H1 (cell line): ENCODE measurements around the gene TSPAN8. TPM values are rescaled to one million over a fixed set of nuclear protein-coding genes. Genes with fewer than 3 reads are reported as not detected.

Experiments used
- CTCF ChIA-PET: fragments of 300-600 bp; sonication (Branson Sonifier 250); formaldehyde crosslinking; loops from one replicate; lab custom pipeline; 2021; ENCODE audit not compliant: partially characterized antibody; lab: Charles Lee
- POLR2A ChIA-PET: fragments of 300-600 bp; sonication (Branson Sonifier 250); formaldehyde crosslinking; loops from one replicate; lab custom pipeline; 2021; ENCODE audit warnings: inconsistent platforms; ENCODE audit not compliant: partially characterized antibody; lab: Charles Lee
- DNase-seq, 2 experiments: peaks; one replicate each; pipeline versions ENCODE4 v3.0.0 to v3.0.0-alpha.2; 2010 to 2022; ENCODE audit warnings: low spot score in 2 of 2, low read depth in 1 of 2, mixed read lengths in 1 of 2
- FAIRE-seq: peaks from 2 replicates; lab custom pipeline; 2011; peaks lifted over from hg19 to GRCh38; lab: Jason Lieb, UNC
- H2AFZ ChIP-seq: 2 replicates; pipeline ENCODE4 v1.8.1; 2012; ENCODE audit warnings: low read length, inconsistent platforms
- H2AK5ac ChIP-seq: 2 replicates; pipeline ENCODE4 v1.6.1; 2013; ENCODE audit warnings: low read depth, low read length
- H2BK120ac ChIP-seq: replicated peaks from 2 replicates; pipeline ENCODE3; 2013; ENCODE audit warnings: low read depth, low read length, inconsistent platforms
- H2BK12ac ChIP-seq: 2 replicates; pipeline ENCODE4 v1.6.1; 2013; ENCODE audit warnings: low read depth, low read length
- H2BK15ac ChIP-seq: 2 replicates; pipeline ENCODE4 v1.6.1; 2013; ENCODE audit warnings: low read length
- H2BK20ac ChIP-seq: 2 replicates; pipeline ENCODE4 v1.6.1; 2013; ENCODE audit warnings: low read length
- H2BK5ac ChIP-seq: 2 replicates; pipeline ENCODE4 v1.6.1; 2013; ENCODE audit warnings: low read depth, low read length
- H3K14ac ChIP-seq: 2 replicates; pipeline ENCODE4 v1.6.1; 2013; ENCODE audit warnings: inconsistent platforms; ENCODE audit not compliant: insufficient read length
- H3K18ac ChIP-seq: 2 replicates; pipeline ENCODE4 v1.6.1; 2013; ENCODE audit warnings: low read length; ENCODE audit errors: extremely low read depth
- H3K23ac ChIP-seq: 2 replicates; pipeline ENCODE4 v1.6.1; 2013; ENCODE audit warnings: inconsistent platforms; ENCODE audit not compliant: insufficient read length
- H3K23me2 ChIP-seq: 2 replicates; pipeline ENCODE4 v1.6.1; 2013; ENCODE audit warnings: low read depth, low read length
- H3K27ac ChIP-seq: 2 replicates; pipeline ENCODE4 v1.6.1; 2011; ENCODE audit warnings: low read depth, low read length, inconsistent platforms
- H3K27me3 ChIP-seq, 4 experiments: replicated peaks in 1 of 4; 1 replicate in 1 of 4; 2 replicates in 3 of 4; pipeline versions ENCODE4 v1.6.1 to v1.8.1; 2011 to 2013; ENCODE audit warnings: low read length in 3 of 4, mild to moderate bottlenecking in 3 of 4, inconsistent platforms in 2 of 4, mixed read lengths in 2 of 4, moderate library complexity in 1 of 4; ENCODE audit not compliant: control insufficient read depth in 3 of 4, insufficient read depth in 3 of 4; ENCODE audit errors: extremely low read depth in 1 of 4
- H3K36me3 ChIP-seq, 4 experiments: 2 replicates each; pipeline versions ENCODE4 v1.6.1 to v1.8.1; 2011 to 2013; ENCODE audit warnings: mild to moderate bottlenecking in 4 of 4, low read length in 3 of 4, moderate library complexity in 2 of 4, control low read depth in 1 of 4, inconsistent platforms in 1 of 4; ENCODE audit not compliant: insufficient read depth in 4 of 4, control insufficient read depth in 2 of 4
- H3K4ac ChIP-seq: replicated peaks from 2 replicates; pipeline ENCODE3; 2013; ENCODE audit warnings: low read length, low read depth, mixed read lengths, inconsistent platforms; ENCODE audit not compliant: insufficient read length
- H3K4me1 ChIP-seq, 4 experiments: replicated peaks in 1 of 4; 1 replicate in 1 of 4; 2 replicates in 3 of 4; pipeline versions ENCODE4 v1.6.1 to v1.8.1; 2011 to 2013; ENCODE audit warnings: low read length in 3 of 4, inconsistent platforms in 2 of 4, mixed read lengths in 1 of 4; ENCODE audit not compliant: insufficient read depth in 4 of 4, control insufficient read depth in 3 of 4
- H3K4me2 ChIP-seq, 2 experiments: 2 replicates each; pipeline versions ENCODE4 v1.6.1 to v1.8.1; 2011 to 2013; ENCODE audit warnings: low read depth in 2 of 2, low read length in 2 of 2, control low read depth in 1 of 2, inconsistent platforms in 1 of 2, mild to moderate bottlenecking in 1 of 2; ENCODE audit not compliant: insufficient read depth in 1 of 2
- H3K4me3 ChIP-seq, 4 experiments: fragments of 200-600, 300-600 bp in 1 of 4; sonication (generic), shearing (Covaris generic), sonication (Bioruptor Twin) in 1 of 4; 2 replicates each; pipeline versions ENCODE4 v1.5.1 to v1.8.1; 2011 to 2016; ENCODE audit warnings: low read length in 4 of 4, low read depth in 3 of 4, control low read depth in 2 of 4, inconsistent platforms in 2 of 4, mild to moderate bottlenecking in 2 of 4, mixed read lengths in 1 of 4, moderate library complexity in 1 of 4; ENCODE audit not compliant: insufficient read depth in 2 of 4; ENCODE audit errors: extremely low read depth in 1 of 4
- H3K56ac ChIP-seq: replicated peaks from 2 replicates; pipeline ENCODE3; 2013; ENCODE audit warnings: low read depth, mild to moderate bottlenecking, mixed read lengths, low read length, inconsistent platforms; ENCODE audit not compliant: insufficient read length
- H3K79me1 ChIP-seq: 2 replicates; pipeline ENCODE4 v1.6.1; 2013; ENCODE audit warnings: low read depth, low read length, control low read depth
- H3K79me2 ChIP-seq, 2 experiments: 2 replicates each; pipeline versions ENCODE4 v1.6.1 to v1.8.1; 2012 to 2013; ENCODE audit warnings: low read length in 2 of 2, mild to moderate bottlenecking in 2 of 2, inconsistent platforms in 1 of 2; ENCODE audit not compliant: insufficient read depth in 2 of 2, control insufficient read depth in 1 of 2
- H3K9ac ChIP-seq, 4 experiments: replicated peaks in 1 of 4; 1 replicate in 1 of 4; 2 replicates in 3 of 4; pipeline versions ENCODE4 v1.6.1 to v1.8.1; 2011 to 2013; ENCODE audit warnings: low read depth in 3 of 4, low read length in 3 of 4, control low read depth in 2 of 4, mild to moderate bottlenecking in 2 of 4, moderate library complexity in 2 of 4, inconsistent platforms in 1 of 4; ENCODE audit errors: extremely low read depth in 1 of 4
- H3K9me3 ChIP-seq, 2 experiments: 2 replicates each; pipeline versions ENCODE4 v1.6.1 to v1.8.1; 2012 to 2013; ENCODE audit warnings: mild to moderate bottlenecking in 2 of 2, moderate library complexity in 2 of 2, control low read depth in 1 of 2, inconsistent platforms in 1 of 2, low read depth in 1 of 2, low read length in 1 of 2, mixed read lengths in 1 of 2; ENCODE audit not compliant: insufficient read depth in 2 of 2
- H4K20me1 ChIP-seq, 2 experiments: replicated peaks in 1 of 2; 2 replicates each; pipeline versions ENCODE3 to v1.8.1; 2011 to 2013; ENCODE audit warnings: inconsistent platforms in 2 of 2, low read length in 2 of 2, mild to moderate bottlenecking in 1 of 2; ENCODE audit not compliant: insufficient read depth in 2 of 2, control insufficient read depth in 1 of 2
- H4K5ac ChIP-seq: 2 replicates; pipeline ENCODE4 v1.6.1; 2013; ENCODE audit warnings: low read length, low read depth, mixed read lengths, inconsistent platforms; ENCODE audit not compliant: insufficient read length
- H4K8ac ChIP-seq: 2 replicates; pipeline ENCODE4 v1.8.0; 2013; ENCODE audit warnings: mild to moderate bottlenecking, moderate library complexity, low read length, inconsistent platforms; ENCODE audit not compliant: insufficient read depth; ENCODE audit errors: extremely low read depth
- H4K91ac ChIP-seq: replicated peaks from 2 replicates; pipeline ENCODE3; 2013; ENCODE audit warnings: low read length, mixed read lengths, inconsistent platforms; ENCODE audit not compliant: insufficient read length
- ATF3 ChIP-seq: IDR thresholded peaks from 2 replicates; pipeline ENCODE4 v1.6.1; 2011; ENCODE audit warnings: low read depth, mild to moderate bottlenecking, low read length; ENCODE audit not compliant: insufficient read depth
- BACH1 ChIP-seq: IDR thresholded peaks from 2 replicates; pipeline ENCODE4 v1.6.1; 2012; ENCODE audit warnings: low read length, improper control_type of control experiment
- BCL11A ChIP-seq, 2 experiments: IDR thresholded peaks; one replicate each; pipeline ENCODE4 v1.6.1; 2011; ENCODE audit warnings: low read depth in 2 of 2, low read length in 2 of 2, mild to moderate bottlenecking in 2 of 2
- CTBP2 ChIP-seq: IDR thresholded peaks from 2 replicates; pipeline ENCODE4 v1.7.0; 2011; ENCODE audit warnings: borderline replicate concordance, mild to moderate bottlenecking, moderate library complexity, mixed read lengths, low read length; ENCODE audit not compliant: insufficient read depth, insufficient read length
- EGR1 ChIP-seq: IDR thresholded peaks from 2 replicates; pipeline ENCODE4 v1.6.1; 2011; ENCODE audit warnings: low read depth, low read length, borderline replicate concordance
- MAFK ChIP-seq: IDR thresholded peaks from 2 replicates; pipeline ENCODE4 v1.6.1; 2012; ENCODE audit warnings: low read depth, mild to moderate bottlenecking, improper control_type of control experiment, low read length
- NANOG ChIP-seq: IDR thresholded peaks from 2 replicates; pipeline ENCODE4 v1.6.1; 2011; ENCODE audit warnings: low read length, low read depth, mild to moderate bottlenecking, inconsistent platforms; ENCODE audit not compliant: insufficient read depth, poor library complexity, severe bottlenecking
- POU5F1 ChIP-seq: IDR thresholded peaks from 2 replicates; pipeline ENCODE4 v1.6.1; 2011; ENCODE audit warnings: low read depth, mild to moderate bottlenecking, low read length, moderate library complexity
- RAD21 ChIP-seq, 2 experiments: IDR thresholded peaks in 1 of 2; conservative IDR thresholded peaks in 1 of 2; 2 replicates each; pipeline ENCODE4 v1.6.1; 2011; ENCODE audit warnings: low read depth in 2 of 2, low read length in 2 of 2, improper control_type of control experiment in 1 of 2, inconsistent platforms in 1 of 2, mild to moderate bottlenecking in 1 of 2, moderate library complexity in 1 of 2
- SIN3A ChIP-seq, 2 experiments: IDR thresholded peaks in 1 of 2; conservative IDR thresholded peaks in 1 of 2; 2 replicates each; pipeline ENCODE4 v1.6.1; 2011 to 2012; ENCODE audit warnings: low read length in 2 of 2, improper control_type of control experiment in 1 of 2, low read depth in 1 of 2, mild to moderate bottlenecking in 1 of 2
- SP2 ChIP-seq: IDR thresholded peaks from 2 replicates; pipeline ENCODE4 v1.6.1; 2012; ENCODE audit warnings: mild to moderate bottlenecking, low read length, inconsistent platforms
- SP4 ChIP-seq: IDR thresholded peaks from 2 replicates; pipeline ENCODE4 v1.6.1; 2012; ENCODE audit warnings: low read length, inconsistent platforms
- TCF12 ChIP-seq: IDR thresholded peaks from 2 replicates; pipeline ENCODE4 v1.6.1; 2011; ENCODE audit warnings: low read depth, mild to moderate bottlenecking, low read length
- ZNF274 ChIP-seq: IDR thresholded peaks from 2 replicates; pipeline ENCODE4 v1.7.0; 2012; ENCODE audit warnings: low read length, borderline replicate concordance; ENCODE audit errors: extremely low read depth
- WGBS, 2 experiments: shearing (Covaris generic) in 1 of 2; methylation state at CpG; one replicate each; pipeline versions ENCODE4 v1.1.6 to v1.1.7; 2013 to 2015; ENCODE audit warnings: low lambda C conversion rate in 2 of 2, mixed read lengths in 2 of 2, inconsistent platforms in 1 of 2, low coverage in 1 of 2, missing lambda C conversion rate in 1 of 2; ENCODE audit not compliant: insufficient replicate concordance in 2 of 2, insufficient coverage in 1 of 2, insufficient read length in 1 of 2; ENCODE audit errors: extremely low coverage in 1 of 2, missing lambda C conversion rate in 1 of 2; 5-methylcytosine and 5-hydroxymethylcytosine counted together
- polyA plus RNA-seq, 7 experiments: library from polyadenylated mRNA; depleted of rRNA in 3 of 7; stranded (reverse) in 5 of 7; unstranded in 2 of 7; fragments of >200 nt in 5 of 7; fragments of 200-250 nt in 2 of 7; gene quantifications; 1 replicate in 5 of 7; 2 replicates in 1 of 7; 4 replicates in 1 of 7; pipeline versions ENCODE4 v1.2.1 to v1.2.3, GENCODE V29; 2011 to 2013; ENCODE audit warnings: missing spikeins in 2 of 7, mixed read lengths in 2 of 7
- total RNA-seq: library from RNA; stranded (reverse); fragmentation: NEBNext Ultra II Directional; extraction: Animal tissue kit (Norgen Biotek cat#: 25700); gene quantifications from 2 replicates; pipeline ENCODE4 v1.2.1, GENCODE V29; 2021

Gene TSPAN8
- total and polyA plus RNA-seq, 2 of the 8 experiments (the other 6 are each of a cell fraction or from before 2014, with no cell fraction given) = not detected

GRCh38 chr12:71125515-71125914, 32.3 kb downstream of the TSPAN8 start:
- Histone ChIP-seq H4K8ac (no peak overlapping the region), H3K27ac (no peak overlapping the region), H3K4ac (no peak overlapping the region), H3K4me2 (no peak overlapping the region), H2BK5ac (no peak overlapping the region), H2AK5ac (no peak overlapping the region), H3K14ac (no peak overlapping the region), H2BK12ac (no peak overlapping the region), H2BK120ac (no peak overlapping the region), H3K79me2 (no peaks in the 10 kb centered on the region), H2BK15ac (no peak overlapping the region), H4K20me1 (no peaks in the 10 kb centered on the region), H3K36me3 (no peaks in the 10 kb centered on the region), H3K9me3 (no peaks in the 10 kb centered on the region), H3K56ac (no peak overlapping the region), H3K79me1 (no peaks in the 10 kb centered on the region), H3K23ac (no peak overlapping the region), H2BK20ac (no peak overlapping the region), H3K18ac (no peak overlapping the region), H2AFZ (no peak overlapping the region), H3K4me1 (no peaks in the 10 kb centered on the region), H3K4me3 (no peak overlapping the region), H4K91ac (no peak overlapping the region), H3K23me2 (no peaks in the 10 kb centered on the region), H3K27me3 (no peaks in the 10 kb centered on the region), H4K5ac (no peak overlapping the region), H3K9ac (no peak overlapping the region)
- POLR2A ChIA-PET = no interaction called here
- WGBS, 2 experiments = 50% methylated on average over 2 of the region's 2 CpGs; no CpG with 5 or more reads in 1 of the 2 experiments
- CTCF ChIA-PET = interaction anchor here (0.6 to 1.3 kb wide), 4 partner anchors 8 to 267 kb away, joined by 3 read pairs; no protein-coding TSS in a partner anchor
- FAIRE-seq = no peak
- DNase-seq = no peak
- TF ChIP-seq BACH1 (no peak), EGR1 (no peak), ZNF274 (no peak), RAD21 (IDR thresholded peaks at IDR 0.05 in 1 of 2, conservative IDR thresholded peaks at IDR 0.05 in 1 of 2; ENCODE audit: low read depth in 2 of 2, low read length in 2 of 2) (no peak), NANOG (no peak), CTBP2 (no peak), POU5F1 (no peak), BCL11A (IDR thresholded peaks at IDR 0.05; ENCODE audit: low read depth in 2 of 2, low read length in 2 of 2) (no peak), ATF3 (no peak), SP2 (no peak), SIN3A (conservative IDR thresholded peaks at IDR 0.05 in 1 of 2, IDR thresholded peaks at IDR 0.05 in 1 of 2; ENCODE audit: low read depth in 1 of 2, low read length in 2 of 2) (no peak), MAFK (no peak), SP4 (no peak), TCF12 (no peak)
